Osteocyte (in vitro differentiated cells): ENCODE results near the gene SOX1. TPM values are rescaled to one million over a fixed set of nuclear protein-coding genes. Genes with fewer than 3 reads are reported as not detected.
A peak's percentile ranks its signal among the peaks of the same experiment; 100 is the strongest.

Experiments used
- DNase-seq: peaks from one replicate; pipeline ENCODE4 v3.0.0; 2021; ENCODE audit warnings: mixed read lengths; ENCODE audit not compliant: unreplicated experiment; ENCODE audit errors: extremely low spot score
- H3K27ac Mint-ChIP-seq: one replicate; pipeline ENCODE4 v1.8.0; 2021; ENCODE audit warnings: mild to moderate bottlenecking, mixed read lengths; ENCODE audit not compliant: unreplicated experiment
- H3K27me3 Mint-ChIP-seq: one replicate; pipeline ENCODE4 v1.8.0; 2021; ENCODE audit warnings: mixed read lengths; ENCODE audit not compliant: unreplicated experiment
- H3K36me3 Mint-ChIP-seq: one replicate; pipeline ENCODE4 v1.8.0; 2021; ENCODE audit warnings: mixed read lengths; ENCODE audit not compliant: unreplicated experiment
- H3K4me1 Mint-ChIP-seq: one replicate; pipeline ENCODE4 v1.8.0; 2021; ENCODE audit warnings: mixed read lengths; ENCODE audit not compliant: unreplicated experiment
- H3K4me3 Mint-ChIP-seq: one replicate; pipeline ENCODE4 v1.8.0; 2021; ENCODE audit warnings: mild to moderate bottlenecking, moderate library complexity, mixed read lengths; ENCODE audit not compliant: unreplicated experiment
- H3K9me3 Mint-ChIP-seq: one replicate; pipeline ENCODE4 v1.8.0; 2021; ENCODE audit warnings: mixed read lengths; ENCODE audit not compliant: unreplicated experiment
- total RNA-seq: library from RNA; stranded (reverse); gene quantifications from 2 replicates; pipeline ENCODE4 v1.2.1, GENCODE V29; 2021
- TF ChIP-seq, protein P1 (sequence below): fragments of 200-600 bp; sonication (generic); IDR thresholded peaks from 2 replicates; pipeline ENCODE4 v1.5.0; 2021; ENCODE audit warnings: antibody characterized with exemption, mild to moderate bottlenecking, moderate library complexity

SOX1 gene
- total RNA-seq, 1 donor from 2014 or later: not detected

DNA sequence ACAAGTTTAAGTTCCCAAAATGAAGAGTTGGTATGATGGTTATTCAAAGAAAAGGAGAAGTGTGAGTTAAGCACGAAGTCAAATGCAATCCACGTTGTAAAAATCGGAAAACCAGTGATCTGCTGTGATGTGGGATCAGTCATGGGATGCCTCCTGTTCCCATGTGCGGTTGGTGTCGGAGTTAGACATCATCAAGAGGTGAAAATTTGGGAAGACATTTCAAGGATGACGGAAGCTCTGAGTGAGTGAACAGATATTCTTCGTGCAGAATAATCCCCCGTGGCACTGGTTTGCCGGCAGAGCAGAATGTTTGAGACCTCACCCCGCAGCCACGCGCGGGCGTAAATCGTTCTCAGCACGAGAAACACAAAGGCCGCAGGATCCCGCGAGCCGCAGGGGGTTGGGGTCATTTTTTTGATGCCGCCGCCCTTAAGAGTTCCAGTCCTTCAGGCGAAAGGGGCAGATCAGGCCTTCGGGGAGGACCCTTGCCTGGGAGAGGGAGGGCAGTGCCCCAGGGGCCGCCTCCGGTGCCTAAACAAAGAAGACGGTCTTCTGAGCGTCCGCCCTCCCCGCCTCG lies 13.7 kb upstream of the SOX1 start:
- TF ChIP-seq, protein P1, sequence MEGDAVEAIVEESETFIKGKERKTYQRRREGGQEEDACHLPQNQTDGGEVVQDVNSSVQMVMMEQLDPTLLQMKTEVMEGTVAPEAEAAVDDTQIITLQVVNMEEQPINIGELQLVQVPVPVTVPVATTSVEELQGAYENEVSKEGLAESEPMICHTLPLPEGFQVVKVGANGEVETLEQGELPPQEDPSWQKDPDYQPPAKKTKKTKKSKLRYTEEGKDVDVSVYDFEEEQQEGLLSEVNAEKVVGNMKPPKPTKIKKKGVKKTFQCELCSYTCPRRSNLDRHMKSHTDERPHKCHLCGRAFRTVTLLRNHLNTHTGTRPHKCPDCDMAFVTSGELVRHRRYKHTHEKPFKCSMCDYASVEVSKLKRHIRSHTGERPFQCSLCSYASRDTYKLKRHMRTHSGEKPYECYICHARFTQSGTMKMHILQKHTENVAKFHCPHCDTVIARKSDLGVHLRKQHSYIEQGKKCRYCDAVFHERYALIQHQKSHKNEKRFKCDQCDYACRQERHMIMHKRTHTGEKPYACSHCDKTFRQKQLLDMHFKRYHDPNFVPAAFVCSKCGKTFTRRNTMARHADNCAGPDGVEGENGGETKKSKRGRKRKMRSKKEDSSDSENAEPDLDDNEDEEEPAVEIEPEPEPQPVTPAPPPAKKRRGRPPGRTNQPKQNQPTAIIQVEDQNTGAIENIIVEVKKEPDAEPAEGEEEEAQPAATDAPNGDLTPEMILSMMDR: no peak
- DNase-seq: no peak
- H3K4me3 Mint-ChIP-seq: no peak overlapping the region
- H3K27ac Mint-ChIP-seq: no peak overlapping the region
- H3K9me3 Mint-ChIP-seq: peaks cover 6% of the 10 kb centered on the region
- H3K27me3 Mint-ChIP-seq: peaks cover 62% of the 10 kb centered on the region
- no peaks in the 10 kb centered on the region for H3K36me3 Mint-ChIP-seq
- H3K4me1 Mint-ChIP-seq: peaks cover 13% of the 10 kb centered on the region

DNA sequence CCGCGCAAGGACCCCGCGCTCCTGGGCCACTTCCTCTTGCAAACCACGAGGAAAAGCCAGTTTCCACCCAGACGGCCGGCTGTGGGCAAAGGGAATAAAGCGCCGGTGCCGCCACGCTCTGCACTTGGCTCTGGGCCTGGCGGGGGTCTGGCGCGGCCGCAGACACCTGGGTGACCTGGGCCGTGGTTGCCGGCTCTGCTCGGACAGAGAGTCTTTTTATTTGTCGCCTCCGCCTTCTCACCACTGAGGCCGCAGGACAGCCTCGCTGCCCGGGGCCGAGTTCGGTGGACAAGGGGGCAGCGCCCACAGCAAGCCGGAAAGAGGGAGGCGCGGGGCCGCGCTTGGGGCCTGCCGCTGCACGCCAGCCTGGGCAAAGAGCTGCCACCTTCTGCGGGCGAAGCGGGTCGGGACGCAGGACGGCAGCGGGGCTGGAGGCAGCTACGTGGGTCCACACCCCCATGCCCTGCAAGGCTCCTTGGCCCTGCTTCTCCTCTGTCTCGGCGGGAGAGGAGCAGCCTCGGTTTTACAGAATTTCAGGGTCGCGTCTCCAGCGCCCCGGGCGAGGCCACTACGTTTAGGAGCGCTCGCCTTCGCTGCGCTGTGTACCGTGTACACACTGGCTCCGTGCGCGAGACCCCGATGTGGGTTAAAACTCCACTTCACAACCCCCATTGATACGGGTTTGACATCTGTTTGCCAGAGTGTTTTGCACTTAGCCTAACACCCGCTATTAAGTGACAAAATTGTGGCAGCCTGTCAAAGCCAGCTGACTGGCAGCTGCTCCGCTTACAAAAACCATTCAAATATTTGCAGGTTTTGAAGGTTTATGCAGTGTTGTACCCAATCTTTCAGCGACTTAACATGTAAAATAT lies 13.0 kb upstream of the SOX1 start:
- peak; percentile 82 for DNase-seq
- no peak overlapping the region for H3K27ac Mint-ChIP-seq
- H3K27me3 Mint-ChIP-seq: peaks cover 69% of the 10 kb centered on the region
- TF ChIP-seq, protein P1: no peak
- no peaks in the 10 kb centered on the region for H3K36me3 Mint-ChIP-seq
- H3K9me3 Mint-ChIP-seq: peaks cover under 1% of the 10 kb centered on the region
- H3K4me1 Mint-ChIP-seq: peaks cover 13% of the 10 kb centered on the region
- H3K4me3 Mint-ChIP-seq: no peak overlapping the region

DNA sequence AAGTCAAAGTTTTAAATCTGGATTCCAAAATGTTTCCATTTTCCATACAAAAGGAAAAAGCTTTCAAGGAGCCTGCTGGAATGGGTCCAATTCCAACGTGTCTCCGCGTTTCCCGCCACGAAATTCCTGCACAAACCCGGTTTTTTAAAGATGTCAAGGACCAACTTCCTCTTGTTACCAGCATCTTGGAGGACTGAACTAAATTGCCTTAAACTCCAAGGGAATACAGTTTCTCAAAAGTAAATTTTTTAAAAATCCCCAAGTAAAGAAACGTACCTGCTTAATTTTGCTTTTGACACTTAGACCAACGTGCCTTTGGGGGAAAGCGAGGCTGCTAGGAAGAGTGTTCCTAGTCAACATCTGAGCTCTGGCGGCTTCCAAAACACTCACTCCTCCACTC lies 12.3 kb upstream of the SOX1 start:
- Mint-ChIP-seq H3K27ac (no peak overlapping the region), H3K4me1 (peaks cover 13% of the 10 kb centered on the region), H3K4me3 (no peak overlapping the region), H3K9me3 (no peaks in the 10 kb centered on the region), H3K27me3 (peaks cover 75% of the 10 kb centered on the region), H3K36me3 (no peaks in the 10 kb centered on the region)
- TF ChIP-seq, protein P1: no peak
- DNase-seq: no peak

DNA sequence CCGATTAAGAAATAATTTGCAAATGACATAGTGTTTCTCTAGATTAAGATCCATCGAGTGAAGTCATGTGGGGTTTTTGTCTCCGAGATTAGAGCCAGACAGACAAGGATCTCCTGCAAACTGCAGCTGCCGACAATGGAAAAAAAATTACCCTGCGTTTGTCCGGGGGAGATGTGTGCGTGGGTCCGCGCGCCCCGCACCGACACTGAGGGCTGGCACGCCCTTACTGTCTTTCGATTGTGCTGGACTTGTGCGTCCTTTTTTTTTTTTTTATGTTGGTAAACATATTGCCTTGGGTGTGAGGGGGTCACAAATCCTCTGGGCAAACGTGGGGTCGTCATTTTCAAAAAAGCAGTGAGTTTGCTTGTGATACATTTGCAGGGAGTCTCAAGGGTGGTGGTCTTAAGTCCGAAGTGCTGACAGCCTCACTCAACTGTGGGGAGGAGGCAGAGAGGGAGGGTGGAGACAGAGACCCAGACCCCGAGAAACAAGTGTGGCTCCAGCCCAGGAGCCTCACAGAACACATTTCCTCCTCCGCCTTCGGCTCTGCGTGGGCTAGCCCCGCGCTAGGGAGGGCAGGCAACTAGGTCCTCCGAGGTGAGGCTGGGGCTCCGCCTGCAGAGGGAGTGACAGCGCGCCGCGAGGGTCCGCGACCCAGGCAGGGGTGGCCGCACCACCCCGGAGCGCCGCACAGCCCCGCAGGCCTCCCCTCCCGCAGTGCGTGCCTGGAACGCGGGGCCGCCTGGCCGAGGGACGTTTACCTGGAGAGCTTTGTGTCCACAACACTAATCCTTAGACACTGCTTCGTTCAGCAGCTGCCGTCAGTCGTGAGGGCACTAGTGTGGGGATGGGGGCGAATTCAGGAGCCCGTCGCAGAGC lies 11.7 kb upstream of the SOX1 start:
- H3K36me3 Mint-ChIP-seq: no peaks in the 10 kb centered on the region
- peaks cover 78% of the 10 kb centered on the region for H3K27me3 Mint-ChIP-seq
- no peak for DNase-seq
- H3K27ac Mint-ChIP-seq: no peak overlapping the region
- H3K9me3 Mint-ChIP-seq: no peaks in the 10 kb centered on the region
- TF ChIP-seq, protein P1: no peak
- H3K4me3 Mint-ChIP-seq: no peak overlapping the region
- peaks cover 13% of the 10 kb centered on the region for H3K4me1 Mint-ChIP-seq
